GM18861 (cell line): ENCODE measurements around the gene RNF144B.
"Not testable (repeated sequence)": the region's sequence is repeated elsewhere in the genome, so short reads cannot be mapped to it uniquely, and the experiment has no call there.

Experiments
- ATAC-seq: cut with Tn5 transposase; IDR thresholded peaks from one replicate; pipeline ENCODE4 v1.9.1; 2021; ENCODE audit not compliant: unreplicated experiment

The RNF144B gene

GRCh38 chr6:18439581-18439980, 52.4 kb downstream of the RNF144B start:
- ATAC-seq: no peak

GRCh38 chr6:18441251-18441979, 54.3 kb downstream of the RNF144B start:
- ATAC-seq: no peak

- ATAC-seq: no peak
These were observed 57.0 kb downstream of the RNF144B start for GRCh38 chr6:18444111-18444510.

GRCh38 chr6:18445228-18445627, 58.1 kb downstream of the RNF144B start:
- ATAC-seq: no peak

GRCh38 chr6:18446771-18447170, 59.6 kb downstream of the RNF144B start:
- ATAC-seq: no peak

- no peak for ATAC-seq
These were observed 60.4 kb downstream of the RNF144B start for GRCh38 chr6:18447552-18447951.

GRCh38 chr6:18451756-18452155, 64.6 kb downstream of the RNF144B start:
- ATAC-seq: no peak

- no peak for ATAC-seq
These were observed 67.3 kb downstream of the RNF144B start for GRCh38 chr6:18454446-18454845.

- ATAC-seq: no peak
These were observed 70.1 kb downstream of the RNF144B start for GRCh38 chr6:18457065-18457737.

GRCh38 chr6:18458086-18458485, 70.9 kb downstream of the RNF144B start:
- ATAC-seq: not testable (repeated sequence)

- ATAC-seq: no peak
These were observed 76.3 kb downstream of the RNF144B start for GRCh38 chr6:18463429-18463828.

- no peak for ATAC-seq
These were observed 77.0 kb downstream of the RNF144B start for GRCh38 chr6:18464176-18464575.

- no peak for ATAC-seq
These were observed 78.4 kb downstream of the RNF144B start for GRCh38 chr6:18465410-18466154.

- ATAC-seq: no peak
These were observed 80.8 kb downstream of the RNF144B start for GRCh38 chr6:18467741-18468502.

GRCh38 chr6:18468503-18468843, 81.3 kb downstream of the RNF144B start:
- no peak for ATAC-seq

- ATAC-seq: no peak
These were observed 82.4 kb downstream of the RNF144B start for GRCh38 chr6:18469536-18469935.

GRCh38 chr6:18471232-18471964, 84.2 kb downstream of the RNF144B start:
- no peak for ATAC-seq

GRCh38 chr6:18472941-18473340, 85.8 kb downstream of the RNF144B start:
- ATAC-seq: no peak

GRCh38 chr6:18473755-18474154, 86.6 kb downstream of the RNF144B start:
- ATAC-seq: no peak

- ATAC-seq: no peak
These were observed 90.3 kb downstream of the RNF144B start for GRCh38 chr6:18477301-18477941.
